HepG2 (cell line): ENCODE results near the gene ROM1. TPM values are rescaled to one million over a fixed set of nuclear protein-coding genes. Genes with fewer than 3 reads are reported as not detected.

Source experiments
- GZF1 ChIP-seq: sonication (generic); formaldehyde crosslinking; IDR thresholded peaks from 2 replicates; pipeline ENCODE4 v1.5.1; 2020; ENCODE audit warnings: mild to moderate bottlenecking, missing genetic modification reagents
- KMT2A ChIP-seq: sonication (generic); formaldehyde crosslinking; IDR thresholded peaks from 2 replicates; pipeline ENCODE4 v1.4.0; 2020; ENCODE audit warnings: missing genetic modification reagents
- LRRFIP1 ChIP-seq: sonication (generic); formaldehyde crosslinking; conservative IDR thresholded peaks from 2 replicates; pipeline ENCODE4 v1.4.0; 2020; ENCODE audit warnings: missing genetic modification reagents
- NFE2L2 ChIP-seq: fragments of 150-350 bp; IDR thresholded peaks from 2 replicates; pipeline ENCODE4 v1.6.1; 2014; ENCODE audit warnings: low read length
- PAXIP1 ChIP-seq: sonication (generic); formaldehyde crosslinking; conservative IDR thresholded peaks from 2 replicates; pipeline ENCODE4 v1.4.0; 2020; ENCODE audit warnings: mild to moderate bottlenecking, missing genetic modification reagents, moderate library complexity
- TFDP2 ChIP-seq: sonication (generic); formaldehyde crosslinking; IDR thresholded peaks from 2 replicates; pipeline ENCODE4 v1.4.0; 2020; ENCODE audit warnings: missing genetic modification reagents
- TOE1 ChIP-seq: sonication (generic); formaldehyde crosslinking; IDR thresholded peaks from 2 replicates; pipeline ENCODE4 v1.4.0; 2020; ENCODE audit warnings: mild to moderate bottlenecking, missing genetic modification reagents
- ZNF253 ChIP-seq: sonication (generic); formaldehyde crosslinking; IDR thresholded peaks from 2 replicates; pipeline ENCODE4 v1.8.0; 2022; ENCODE audit warnings: mild to moderate bottlenecking, missing genetic modification reagents, borderline replicate concordance
- ZNF281 ChIP-seq: sonication (generic); formaldehyde crosslinking; IDR thresholded peaks from 2 replicates; pipeline ENCODE4 v1.4.0; 2020; ENCODE audit warnings: missing genetic modification reagents, borderline replicate concordance
- ZNF607 ChIP-seq: sonication (generic); formaldehyde crosslinking; IDR thresholded peaks from 2 replicates; pipeline ENCODE4 v1.5.1; 2020; ENCODE audit warnings: missing genetic modification reagents, mild to moderate bottlenecking, borderline replicate concordance
- ZNF777 ChIP-seq: sonication (generic); formaldehyde crosslinking; IDR thresholded peaks from 2 replicates; pipeline ENCODE4 v1.4.0; 2020; ENCODE audit warnings: missing genetic modification reagents
- ZNF850 ChIP-seq: sonication (generic); formaldehyde crosslinking; conservative IDR thresholded peaks from 2 replicates; pipeline ENCODE4 v1.9.0; 2021; ENCODE audit warnings: mild to moderate bottlenecking, missing genetic modification reagents
- polyA plus RNA-seq, 8 experiments: library from polyadenylated mRNA; depleted of rRNA in 3 of 8; stranded (reverse) in 7 of 8; unstranded in 1 of 8; fragments of >200 nt; fragmentation: Illumina TruSeq in 4 of 8; extraction: Trizol in 4 of 8; gene quantifications; 2 replicates each; pipeline versions ENCODE4 v1.2.1 to v1.2.3, GENCODE V29; 2011 to 2016; ENCODE audit warnings: low read depth in 4 of 8, missing spikeins in 1 of 8, mixed read lengths in 1 of 8; ENCODE audit not compliant: insufficient read depth in 1 of 8
- total RNA-seq, 5 experiments: library from RNA; depleted of rRNA; stranded (reverse); fragments of >200 nt; fragmentation: Illumina TruSeq; extraction: Trizol; gene quantifications; 2 replicates each; pipeline ENCODE4 v1.2.3, GENCODE V29; 2016; ENCODE audit warnings: low read depth in 1 of 5

The ROM1 gene
- total and polyA plus RNA-seq, 2 of the 13 experiments (the other 11 are each of a cell fraction or from before 2014, with no cell fraction given): 1.2 to 2.4 TPM

- no peak for TF ChIP-seq PAXIP1
- no peak for TF ChIP-seq LRRFIP1 (CRISPR knock-in tag)
- no peak for TF ChIP-seq ZNF850 (CRISPR knock-in tag)
- TF ChIP-seq NFE2L2: no peak
- no peak for TF ChIP-seq TOE1 (CRISPR knock-in tag)
- 0 out of 2 replicates have a peak, but pooled peaks have one; percentile 57 for TF ChIP-seq ZNF607 (CRISPR knock-in tag)
- no peak for TF ChIP-seq KMT2A (CRISPR knock-in tag)
- TF ChIP-seq ZNF777: peak; percentile 91
- no peak for TF ChIP-seq ZNF281 (CRISPR knock-in tag)
- TF ChIP-seq GZF1: no peak
- TF ChIP-seq TFDP2 (CRISPR knock-in tag): 0 out of 2 replicates have a peak, but pooled peaks have one; percentile 24
- no peak for TF ChIP-seq ZNF253
Measured at GRCh38 chr11:62612366-62613290, at the start of gene ROM1, which contains the start of gene EML3 (continued).
